ENCODE data around the gene CDRT15L2. TPM values are rescaled to one million over a fixed set of nuclear protein-coding genes. Genes with fewer than 3 reads are reported as not detected.
"Not testable (repeated sequence)": the region's sequence is repeated elsewhere in the genome, so short reads cannot be mapped to it uniquely, and the experiment has no call there.

CDRT15L2 gene
- total and polyA plus RNA-seq, 4 donors = not detected

DNA sequence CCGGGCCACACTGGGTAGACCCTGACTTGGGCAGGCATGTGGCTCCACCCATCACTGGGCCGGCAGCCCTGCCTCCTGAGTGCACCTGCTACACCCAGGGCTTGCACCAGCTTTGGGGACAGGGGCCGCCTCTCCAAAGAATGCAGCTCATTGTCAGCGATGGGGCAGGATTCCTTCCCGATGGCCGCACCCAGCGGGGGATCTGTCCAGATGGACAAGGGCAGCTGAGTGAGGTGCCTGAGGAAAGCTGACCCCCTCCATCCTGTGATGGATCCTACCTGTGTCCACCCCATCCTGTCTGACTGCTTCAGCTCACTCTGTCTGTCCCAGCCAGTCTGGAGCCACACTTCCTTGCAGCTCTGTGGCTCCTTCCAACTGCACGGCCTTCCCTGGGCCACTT is 10.9 kb upstream of the CDRT15L2 start:
- not testable (repeated sequence) for H3K27me3 ChIP-seq (ENCODE audit: control insufficient read depth, insufficient read depth, low read length); H3K4me1 ChIP-seq (ENCODE audit: control insufficient read depth, insufficient read depth, low read length); H3K36me3 ChIP-seq (ENCODE audit: control insufficient read depth, insufficient read depth, low read length); H3K4me3 ChIP-seq (ENCODE audit: low read depth, low read length); DNase-seq (ENCODE audit: low read depth in 4 of 6, low spot score in 6 of 6); H3K27ac ChIP-seq (ENCODE audit: low read depth, low read length); H3K9me3 ChIP-seq (ENCODE audit: control insufficient read depth, insufficient read depth, low read length)
- 66% methylated on average over 8 of the region's 8 CpGs for WGBS (ENCODE audit: insufficient coverage)

DNA sequence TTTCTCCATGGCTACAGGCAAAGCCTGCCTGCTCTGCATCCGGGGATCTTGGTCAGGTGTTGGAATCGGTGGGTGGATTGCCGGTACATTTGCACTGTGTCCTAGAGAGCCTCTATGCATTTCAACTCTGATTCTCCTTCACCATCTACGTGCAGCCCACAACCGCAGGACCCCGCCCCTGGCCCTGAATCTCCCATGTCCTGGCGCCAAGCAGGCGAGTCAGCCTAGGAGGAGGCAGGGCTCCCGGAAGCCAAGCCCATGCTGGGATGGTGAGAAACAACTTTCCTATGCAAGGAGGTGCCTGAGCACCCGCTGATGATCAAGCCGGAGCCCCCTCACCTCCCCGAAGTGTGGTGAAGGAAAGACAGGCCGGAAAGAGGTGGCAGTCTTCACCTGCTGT is 7.9 kb upstream of the CDRT15L2 start:
- H3K36me3 ChIP-seq (ENCODE audit: control insufficient read depth, insufficient read depth, low read length); H3K9me3 ChIP-seq (ENCODE audit: control insufficient read depth, insufficient read depth, low read length); H3K4me3 ChIP-seq (ENCODE audit: low read depth, low read length); H3K27ac ChIP-seq (ENCODE audit: low read depth, low read length); H3K4me1 ChIP-seq (ENCODE audit: control insufficient read depth, insufficient read depth, low read length); H3K27me3 ChIP-seq (ENCODE audit: control insufficient read depth, insufficient read depth, low read length); DNase-seq (ENCODE audit: low read depth in 4 of 6, low spot score in 6 of 6): not testable (repeated sequence)
- WGBS (ENCODE audit: insufficient coverage) = no CpG with 5 or more reads among the region's 13 CpGs

- H3K9me3 ChIP-seq (ENCODE audit: control insufficient read depth, insufficient read depth, low read length); H3K36me3 ChIP-seq (ENCODE audit: control insufficient read depth, insufficient read depth, low read length); H3K4me3 ChIP-seq (ENCODE audit: low read depth, low read length); H3K27ac ChIP-seq (ENCODE audit: low read depth, low read length); H3K4me1 ChIP-seq (ENCODE audit: control insufficient read depth, insufficient read depth, low read length); H3K27me3 ChIP-seq (ENCODE audit: control insufficient read depth, insufficient read depth, low read length); DNase-seq (ENCODE audit: low read depth in 4 of 6, low spot score in 6 of 6): not testable (repeated sequence)
- WGBS (ENCODE audit: insufficient coverage) = 100% methylated on average over 1 of the region's 8 CpGs
Observed at GRCh38 chr17:20573216-20573615, 6.3 kb upstream of the CDRT15L2 start.

DNA sequence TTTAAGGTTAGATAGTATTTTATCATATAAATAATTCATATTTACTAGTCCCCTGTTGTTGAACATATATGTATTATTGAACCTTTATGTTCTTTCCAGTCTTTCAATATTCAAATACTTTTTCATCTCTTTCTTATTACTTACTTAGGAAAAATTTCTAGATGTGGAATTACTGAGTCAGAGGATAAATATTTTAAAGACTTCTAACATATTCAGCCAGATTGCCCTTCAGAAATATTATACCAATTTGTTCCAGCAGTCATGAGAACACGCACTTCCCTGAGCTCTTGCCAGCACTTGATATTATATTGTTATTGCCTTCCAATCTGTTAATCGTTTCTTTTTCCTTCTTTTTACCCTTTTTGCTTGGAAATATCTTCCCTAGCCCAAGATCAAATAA is 4.5 kb upstream of the CDRT15L2 start:
- H3K4me3 ChIP-seq (ENCODE audit: low read depth, low read length); H3K9me3 ChIP-seq (ENCODE audit: control insufficient read depth, insufficient read depth, low read length): not testable (repeated sequence)
- no CpG with 5 or more reads among the region's 2 CpGs for WGBS (ENCODE audit: insufficient coverage)

GRCh38 chr17:20583891-20584577 is 4.5 kb downstream of the CDRT15L2 start:
- not testable (repeated sequence) for H3K4me3 ChIP-seq (ENCODE audit: low read depth, low read length); H3K27ac ChIP-seq (ENCODE audit: low read depth, low read length); DNase-seq (ENCODE audit: low read depth in 4 of 6, low spot score in 6 of 6); H3K4me1 ChIP-seq (ENCODE audit: control insufficient read depth, insufficient read depth, low read length); H3K27me3 ChIP-seq (ENCODE audit: control insufficient read depth, insufficient read depth, low read length); H3K9me3 ChIP-seq (ENCODE audit: control insufficient read depth, insufficient read depth, low read length); H3K36me3 ChIP-seq (ENCODE audit: control insufficient read depth, insufficient read depth, low read length)
- WGBS (ENCODE audit: insufficient coverage) = 67% methylated on average over 4 of the region's 14 CpGs

More for the DNA sequence above, 4.5 kb upstream of the CDRT15L2 start:
- DNase-seq (ENCODE audit: low read depth in 4 of 6, low spot score in 6 of 6) = peak in 1 of 6 donors; percentile 23
- H3K27ac ChIP-seq (ENCODE audit: low read depth, low read length); H3K36me3 ChIP-seq (ENCODE audit: control insufficient read depth, insufficient read depth, low read length); H3K27me3 ChIP-seq (ENCODE audit: control insufficient read depth, insufficient read depth, low read length); H3K4me1 ChIP-seq (ENCODE audit: control insufficient read depth, insufficient read depth, low read length): not testable (repeated sequence)

- DNase-seq (ENCODE audit: low read depth in 4 of 6, low spot score in 6 of 6) = peak in 2 of 6 donors; percentile 44 to 55
- H3K4me3 ChIP-seq (ENCODE audit: low read depth, low read length); H3K27ac ChIP-seq (ENCODE audit: low read depth, low read length); H3K9me3 ChIP-seq (ENCODE audit: control insufficient read depth, insufficient read depth, low read length); H3K27me3 ChIP-seq (ENCODE audit: control insufficient read depth, insufficient read depth, low read length); H3K4me1 ChIP-seq (ENCODE audit: control insufficient read depth, insufficient read depth, low read length); H3K36me3 ChIP-seq (ENCODE audit: control insufficient read depth, insufficient read depth, low read length): not testable (repeated sequence)
- WGBS (ENCODE audit: insufficient coverage) = under 1% methylated on average over 58 of the region's 69 CpGs
Observed at GRCh38 chr17:20588744-20589453, 9.4 kb downstream of the CDRT15L2 start.

DNA sequence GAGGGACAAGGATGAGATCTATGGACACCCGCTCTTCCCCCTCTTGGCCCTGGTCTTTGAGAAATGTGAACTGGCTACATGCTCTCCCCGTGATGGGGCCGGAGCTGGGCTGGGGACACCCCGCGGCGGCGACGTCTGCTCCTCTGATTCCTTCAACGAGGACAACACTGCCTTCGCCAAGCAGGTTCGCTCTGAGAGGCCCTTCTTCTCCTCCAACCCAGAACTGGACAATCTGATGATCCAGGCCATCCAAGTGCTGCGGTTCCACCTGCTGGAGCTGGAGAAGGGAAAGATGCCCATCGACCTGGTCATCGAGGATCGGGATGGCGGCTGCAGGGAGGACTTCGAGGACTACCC is 9.9 kb downstream of the CDRT15L2 start:
- H3K4me3 ChIP-seq (ENCODE audit: low read depth, low read length); H3K9me3 ChIP-seq (ENCODE audit: control insufficient read depth, insufficient read depth, low read length); H3K36me3 ChIP-seq (ENCODE audit: control insufficient read depth, insufficient read depth, low read length); H3K4me1 ChIP-seq (ENCODE audit: control insufficient read depth, insufficient read depth, low read length); H3K27me3 ChIP-seq (ENCODE audit: control insufficient read depth, insufficient read depth, low read length); DNase-seq (ENCODE audit: low read depth in 4 of 6, low spot score in 6 of 6); H3K27ac ChIP-seq (ENCODE audit: low read depth, low read length): not testable (repeated sequence)
- whole genome bisulfite sequencing (ENCODE audit: insufficient coverage) = 81% methylated on average over 11 of the region's 17 CpGs

DNA sequence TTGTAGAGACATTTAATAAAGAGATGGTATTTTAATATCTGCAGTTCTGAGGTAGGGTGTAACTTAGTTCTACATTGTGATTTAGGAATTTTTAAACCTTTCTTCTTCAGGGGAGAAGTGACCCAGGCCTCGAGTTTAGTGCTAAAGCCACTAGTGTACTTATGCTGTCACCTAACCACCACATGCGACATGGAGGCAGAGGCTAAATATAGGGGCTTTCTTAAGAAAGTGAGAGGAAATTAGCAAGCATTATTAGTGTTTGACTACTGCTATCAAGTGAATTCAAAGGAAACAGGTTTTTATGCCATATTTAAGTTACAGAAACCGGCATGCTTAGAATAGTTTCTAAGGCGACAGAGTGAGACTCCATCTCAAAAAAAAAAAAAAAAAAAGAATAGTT is 11.5 kb downstream of the CDRT15L2 start:
- H3K27me3 ChIP-seq (ENCODE audit: control insufficient read depth, insufficient read depth, low read length); H3K4me3 ChIP-seq (ENCODE audit: low read depth, low read length); DNase-seq (ENCODE audit: low read depth in 4 of 6, low spot score in 6 of 6); H3K4me1 ChIP-seq (ENCODE audit: control insufficient read depth, insufficient read depth, low read length); H3K9me3 ChIP-seq (ENCODE audit: control insufficient read depth, insufficient read depth, low read length); H3K36me3 ChIP-seq (ENCODE audit: control insufficient read depth, insufficient read depth, low read length); H3K27ac ChIP-seq (ENCODE audit: low read depth, low read length): not testable (repeated sequence)
- no CpG with 5 or more reads among the region's 4 CpGs for WGBS (ENCODE audit: insufficient coverage)

DNA sequence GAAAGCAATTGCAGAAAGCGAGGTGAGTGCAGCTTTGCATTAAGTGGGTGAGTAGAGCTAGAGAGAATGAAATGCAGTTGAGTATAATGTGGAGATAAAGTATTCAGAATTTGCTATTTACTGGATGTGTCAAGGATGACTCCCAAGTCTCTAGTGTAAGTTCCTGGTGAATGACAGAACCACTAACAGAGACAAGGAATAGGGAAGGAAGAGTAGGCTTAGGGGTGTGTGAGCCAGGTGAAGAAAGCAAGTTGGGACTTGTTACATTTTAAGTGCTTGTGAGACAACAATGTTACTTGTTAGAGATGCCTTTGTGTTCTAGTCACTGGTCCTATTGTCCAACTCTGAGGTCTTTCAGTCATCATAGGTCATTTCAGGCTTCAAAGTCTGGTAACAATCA is 26.0 kb downstream of the CDRT15L2 start:
- H3K4me3 ChIP-seq (ENCODE audit: low read depth, low read length); H3K4me1 ChIP-seq (ENCODE audit: control insufficient read depth, insufficient read depth, low read length); H3K27ac ChIP-seq (ENCODE audit: low read depth, low read length); DNase-seq (ENCODE audit: low read depth in 4 of 6, low spot score in 6 of 6); H3K27me3 ChIP-seq (ENCODE audit: control insufficient read depth, insufficient read depth, low read length); H3K9me3 ChIP-seq (ENCODE audit: control insufficient read depth, insufficient read depth, low read length); H3K36me3 ChIP-seq (ENCODE audit: control insufficient read depth, insufficient read depth, low read length): not testable (repeated sequence)
- no CpG with 5 or more reads among the region's 1 CpG for WGBS (ENCODE audit: insufficient coverage)

DNA sequence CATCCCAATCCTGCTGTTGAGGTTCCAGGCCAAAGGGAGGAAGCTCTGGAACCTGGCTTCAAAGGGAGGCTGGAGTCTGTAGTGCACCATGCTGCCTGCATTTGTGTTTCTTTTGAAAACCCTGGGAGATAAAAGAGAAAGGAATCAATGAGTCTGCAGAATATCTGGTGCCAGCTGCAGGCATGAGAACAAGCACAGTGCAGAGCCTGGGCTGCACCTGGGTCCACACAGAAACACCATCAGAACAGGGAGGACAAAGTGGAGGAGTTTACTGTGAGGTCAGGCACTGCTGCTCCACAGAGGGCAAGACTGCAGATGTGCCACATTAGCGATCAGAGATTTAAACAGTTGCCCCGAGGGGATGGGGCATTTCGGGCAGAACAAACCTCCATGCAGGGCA is 30.0 kb downstream of the CDRT15L2 start:
- H3K9me3 ChIP-seq (ENCODE audit: control insufficient read depth, insufficient read depth, low read length); H3K4me3 ChIP-seq (ENCODE audit: low read depth, low read length); H3K27me3 ChIP-seq (ENCODE audit: control insufficient read depth, insufficient read depth, low read length); H3K36me3 ChIP-seq (ENCODE audit: control insufficient read depth, insufficient read depth, low read length); H3K4me1 ChIP-seq (ENCODE audit: control insufficient read depth, insufficient read depth, low read length); H3K27ac ChIP-seq (ENCODE audit: low read depth, low read length): not testable (repeated sequence)
- peak in 1 of 6 donors; percentile 28 for DNase-seq (ENCODE audit: low read depth in 4 of 6, low spot score in 6 of 6)
- no CpG with 5 or more reads among the region's 3 CpGs for WGBS (ENCODE audit: insufficient coverage)
